H1 (cell line): ENCODE measurements around the gene PHEX. TPM values are rescaled to one million over a fixed set of nuclear protein-coding genes. Genes with fewer than 3 reads are reported as not detected.

Experiments
- CTCF ChIA-PET: fragments of 300-600 bp; sonication (Branson Sonifier 250); formaldehyde crosslinking; loops from one replicate; lab custom pipeline; 2021; ENCODE audit not compliant: partially characterized antibody; lab: Charles Lee
- POLR2A ChIA-PET: fragments of 300-600 bp; sonication (Branson Sonifier 250); formaldehyde crosslinking; loops from one replicate; lab custom pipeline; 2021; ENCODE audit warnings: inconsistent platforms; ENCODE audit not compliant: partially characterized antibody; lab: Charles Lee
- DNase-seq, 2 experiments: peaks; one replicate each; pipeline versions ENCODE4 v3.0.0 to v3.0.0-alpha.2; 2010 to 2022; ENCODE audit warnings: low spot score in 2 of 2, low read depth in 1 of 2, mixed read lengths in 1 of 2
- FAIRE-seq: peaks from 2 replicates; lab custom pipeline; 2011; peaks lifted over from hg19 to GRCh38; lab: Jason Lieb, UNC
- H2AFZ ChIP-seq: 2 replicates; pipeline ENCODE4 v1.8.1; 2012; ENCODE audit warnings: low read length, inconsistent platforms
- H2AK5ac ChIP-seq: 2 replicates; pipeline ENCODE4 v1.6.1; 2013; ENCODE audit warnings: low read depth, low read length
- H2BK120ac ChIP-seq: replicated peaks from 2 replicates; pipeline ENCODE3; 2013; ENCODE audit warnings: low read depth, low read length, inconsistent platforms
- H2BK12ac ChIP-seq: 2 replicates; pipeline ENCODE4 v1.6.1; 2013; ENCODE audit warnings: low read depth, low read length
- H2BK15ac ChIP-seq: 2 replicates; pipeline ENCODE4 v1.6.1; 2013; ENCODE audit warnings: low read length
- H2BK20ac ChIP-seq: 2 replicates; pipeline ENCODE4 v1.6.1; 2013; ENCODE audit warnings: low read length
- H2BK5ac ChIP-seq: 2 replicates; pipeline ENCODE4 v1.6.1; 2013; ENCODE audit warnings: low read depth, low read length
- H3K14ac ChIP-seq: 2 replicates; pipeline ENCODE4 v1.6.1; 2013; ENCODE audit warnings: inconsistent platforms; ENCODE audit not compliant: insufficient read length
- H3K18ac ChIP-seq: 2 replicates; pipeline ENCODE4 v1.6.1; 2013; ENCODE audit warnings: low read length; ENCODE audit errors: extremely low read depth
- H3K23ac ChIP-seq: 2 replicates; pipeline ENCODE4 v1.6.1; 2013; ENCODE audit warnings: inconsistent platforms; ENCODE audit not compliant: insufficient read length
- H3K23me2 ChIP-seq: 2 replicates; pipeline ENCODE4 v1.6.1; 2013; ENCODE audit warnings: low read depth, low read length
- H3K27ac ChIP-seq: 2 replicates; pipeline ENCODE4 v1.6.1; 2011; ENCODE audit warnings: low read depth, low read length, inconsistent platforms
- H3K27me3 ChIP-seq, 4 experiments: replicated peaks in 1 of 4; 1 replicate in 1 of 4; 2 replicates in 3 of 4; pipeline versions ENCODE4 v1.6.1 to v1.8.1; 2011 to 2013; ENCODE audit warnings: low read length in 3 of 4, mild to moderate bottlenecking in 3 of 4, inconsistent platforms in 2 of 4, mixed read lengths in 2 of 4, moderate library complexity in 1 of 4; ENCODE audit not compliant: control insufficient read depth in 3 of 4, insufficient read depth in 3 of 4; ENCODE audit errors: extremely low read depth in 1 of 4
- H3K36me3 ChIP-seq, 4 experiments: 2 replicates each; pipeline versions ENCODE4 v1.6.1 to v1.8.1; 2011 to 2013; ENCODE audit warnings: mild to moderate bottlenecking in 4 of 4, low read length in 3 of 4, moderate library complexity in 2 of 4, control low read depth in 1 of 4, inconsistent platforms in 1 of 4; ENCODE audit not compliant: insufficient read depth in 4 of 4, control insufficient read depth in 2 of 4
- H3K4ac ChIP-seq: replicated peaks from 2 replicates; pipeline ENCODE3; 2013; ENCODE audit warnings: low read length, low read depth, mixed read lengths, inconsistent platforms; ENCODE audit not compliant: insufficient read length
- H3K4me1 ChIP-seq, 4 experiments: replicated peaks in 1 of 4; 1 replicate in 1 of 4; 2 replicates in 3 of 4; pipeline versions ENCODE4 v1.6.1 to v1.8.1; 2011 to 2013; ENCODE audit warnings: low read length in 3 of 4, inconsistent platforms in 2 of 4, mixed read lengths in 1 of 4; ENCODE audit not compliant: insufficient read depth in 4 of 4, control insufficient read depth in 3 of 4
- H3K4me2 ChIP-seq, 2 experiments: 2 replicates each; pipeline versions ENCODE4 v1.6.1 to v1.8.1; 2011 to 2013; ENCODE audit warnings: low read depth in 2 of 2, low read length in 2 of 2, control low read depth in 1 of 2, inconsistent platforms in 1 of 2, mild to moderate bottlenecking in 1 of 2; ENCODE audit not compliant: insufficient read depth in 1 of 2
- H3K4me3 ChIP-seq, 4 experiments: fragments of 200-600, 300-600 bp in 1 of 4; sonication (generic), shearing (Covaris generic), sonication (Bioruptor Twin) in 1 of 4; 2 replicates each; pipeline versions ENCODE4 v1.5.1 to v1.8.1; 2011 to 2016; ENCODE audit warnings: low read length in 4 of 4, low read depth in 3 of 4, control low read depth in 2 of 4, inconsistent platforms in 2 of 4, mild to moderate bottlenecking in 2 of 4, mixed read lengths in 1 of 4, moderate library complexity in 1 of 4; ENCODE audit not compliant: insufficient read depth in 2 of 4; ENCODE audit errors: extremely low read depth in 1 of 4
- H3K56ac ChIP-seq: replicated peaks from 2 replicates; pipeline ENCODE3; 2013; ENCODE audit warnings: low read depth, mild to moderate bottlenecking, mixed read lengths, low read length, inconsistent platforms; ENCODE audit not compliant: insufficient read length
- H3K79me1 ChIP-seq: 2 replicates; pipeline ENCODE4 v1.6.1; 2013; ENCODE audit warnings: low read depth, low read length, control low read depth
- H3K79me2 ChIP-seq, 2 experiments: 2 replicates each; pipeline versions ENCODE4 v1.6.1 to v1.8.1; 2012 to 2013; ENCODE audit warnings: low read length in 2 of 2, mild to moderate bottlenecking in 2 of 2, inconsistent platforms in 1 of 2; ENCODE audit not compliant: insufficient read depth in 2 of 2, control insufficient read depth in 1 of 2
- H3K9ac ChIP-seq, 4 experiments: replicated peaks in 1 of 4; 1 replicate in 1 of 4; 2 replicates in 3 of 4; pipeline versions ENCODE4 v1.6.1 to v1.8.1; 2011 to 2013; ENCODE audit warnings: low read depth in 3 of 4, low read length in 3 of 4, control low read depth in 2 of 4, mild to moderate bottlenecking in 2 of 4, moderate library complexity in 2 of 4, inconsistent platforms in 1 of 4; ENCODE audit errors: extremely low read depth in 1 of 4
- H3K9me3 ChIP-seq, 2 experiments: 2 replicates each; pipeline versions ENCODE4 v1.6.1 to v1.8.1; 2012 to 2013; ENCODE audit warnings: mild to moderate bottlenecking in 2 of 2, moderate library complexity in 2 of 2, control low read depth in 1 of 2, inconsistent platforms in 1 of 2, low read depth in 1 of 2, low read length in 1 of 2, mixed read lengths in 1 of 2; ENCODE audit not compliant: insufficient read depth in 2 of 2
- H4K20me1 ChIP-seq, 2 experiments: replicated peaks in 1 of 2; 2 replicates each; pipeline versions ENCODE3 to v1.8.1; 2011 to 2013; ENCODE audit warnings: inconsistent platforms in 2 of 2, low read length in 2 of 2, mild to moderate bottlenecking in 1 of 2; ENCODE audit not compliant: insufficient read depth in 2 of 2, control insufficient read depth in 1 of 2
- H4K5ac ChIP-seq: 2 replicates; pipeline ENCODE4 v1.6.1; 2013; ENCODE audit warnings: low read length, low read depth, mixed read lengths, inconsistent platforms; ENCODE audit not compliant: insufficient read length
- H4K8ac ChIP-seq: 2 replicates; pipeline ENCODE4 v1.8.0; 2013; ENCODE audit warnings: mild to moderate bottlenecking, moderate library complexity, low read length, inconsistent platforms; ENCODE audit not compliant: insufficient read depth; ENCODE audit errors: extremely low read depth
- H4K91ac ChIP-seq: replicated peaks from 2 replicates; pipeline ENCODE3; 2013; ENCODE audit warnings: low read length, mixed read lengths, inconsistent platforms; ENCODE audit not compliant: insufficient read length
- CEBPB ChIP-seq: IDR thresholded peaks from 2 replicates; pipeline ENCODE4 v1.6.1; 2012; ENCODE audit warnings: low read depth, low read length
- EP300 ChIP-seq, 2 experiments: IDR thresholded peaks; 1 replicate in 1 of 2; 2 replicates in 1 of 2; pipeline ENCODE4 v1.6.1; 2011 to 2012; ENCODE audit warnings: low read depth in 2 of 2, low read length in 2 of 2, mild to moderate bottlenecking in 2 of 2, borderline replicate concordance in 1 of 2, inconsistent platforms in 1 of 2, moderate library complexity in 1 of 2
- HDAC6 ChIP-seq: IDR thresholded peaks from one replicate; pipeline ENCODE4 v1.7.1; 2012; ENCODE audit warnings: low read depth, mild to moderate bottlenecking, inconsistent platforms, low read length, moderate library complexity
- JUND ChIP-seq: IDR thresholded peaks from 2 replicates; pipeline ENCODE4 v1.6.1; 2011; ENCODE audit warnings: mild to moderate bottlenecking, improper control_type of control experiment, low read length
- KDM1A ChIP-seq: fragments of 200-600, 300-600 bp; sonication (generic); IDR thresholded peaks from 2 replicates; pipeline ENCODE4 v1.7.1; 2016; ENCODE audit warnings: mild to moderate bottlenecking, low read length, borderline replicate concordance
- POLR2AphosphoS5 ChIP-seq: IDR thresholded peaks from 2 replicates; pipeline ENCODE4 v1.6.1; 2011; ENCODE audit warnings: low read depth, low read length
- SP4 ChIP-seq: IDR thresholded peaks from 2 replicates; pipeline ENCODE4 v1.6.1; 2012; ENCODE audit warnings: low read length, inconsistent platforms
- TAF1 ChIP-seq: IDR thresholded peaks from 2 replicates; pipeline ENCODE4 v1.6.1; 2011; ENCODE audit warnings: mild to moderate bottlenecking, low read depth, low read length
- TAF7 ChIP-seq: optimal IDR thresholded peaks from 2 replicates; pipeline ENCODE3; 2011; ENCODE audit warnings: low read depth, mild to moderate bottlenecking, inconsistent platforms, low read length, moderate library complexity, borderline replicate concordance
- TEAD4 ChIP-seq: IDR thresholded peaks from 2 replicates; pipeline ENCODE4 v1.6.1; 2012; ENCODE audit warnings: low read depth, low read length, inconsistent platforms, mixed read lengths
- WGBS, 2 experiments: shearing (Covaris generic) in 1 of 2; methylation state at CpG; one replicate each; pipeline versions ENCODE4 v1.1.6 to v1.1.7; 2013 to 2015; ENCODE audit warnings: low lambda C conversion rate in 2 of 2, mixed read lengths in 2 of 2, inconsistent platforms in 1 of 2, low coverage in 1 of 2, missing lambda C conversion rate in 1 of 2; ENCODE audit not compliant: insufficient replicate concordance in 2 of 2, insufficient coverage in 1 of 2, insufficient read length in 1 of 2; ENCODE audit errors: extremely low coverage in 1 of 2, missing lambda C conversion rate in 1 of 2; 5-methylcytosine and 5-hydroxymethylcytosine counted together
- polyA plus RNA-seq, 7 experiments: library from polyadenylated mRNA; depleted of rRNA in 3 of 7; stranded (reverse) in 5 of 7; unstranded in 2 of 7; fragments of >200 nt in 5 of 7; fragments of 200-250 nt in 2 of 7; gene quantifications; 1 replicate in 5 of 7; 2 replicates in 1 of 7; 4 replicates in 1 of 7; pipeline versions ENCODE4 v1.2.1 to v1.2.3, GENCODE V29; 2011 to 2013; ENCODE audit warnings: missing spikeins in 2 of 7, mixed read lengths in 2 of 7
- total RNA-seq: library from RNA; stranded (reverse); fragmentation: NEBNext Ultra II Directional; extraction: Animal tissue kit (Norgen Biotek cat#: 25700); gene quantifications from 2 replicates; pipeline ENCODE4 v1.2.1, GENCODE V29; 2021

Gene PHEX
- total and polyA plus RNA-seq, 2 of the 8 experiments (the other 6 are each of a cell fraction or from before 2014, with no cell fraction given): 0.03 to 0.11 TPM

DNA sequence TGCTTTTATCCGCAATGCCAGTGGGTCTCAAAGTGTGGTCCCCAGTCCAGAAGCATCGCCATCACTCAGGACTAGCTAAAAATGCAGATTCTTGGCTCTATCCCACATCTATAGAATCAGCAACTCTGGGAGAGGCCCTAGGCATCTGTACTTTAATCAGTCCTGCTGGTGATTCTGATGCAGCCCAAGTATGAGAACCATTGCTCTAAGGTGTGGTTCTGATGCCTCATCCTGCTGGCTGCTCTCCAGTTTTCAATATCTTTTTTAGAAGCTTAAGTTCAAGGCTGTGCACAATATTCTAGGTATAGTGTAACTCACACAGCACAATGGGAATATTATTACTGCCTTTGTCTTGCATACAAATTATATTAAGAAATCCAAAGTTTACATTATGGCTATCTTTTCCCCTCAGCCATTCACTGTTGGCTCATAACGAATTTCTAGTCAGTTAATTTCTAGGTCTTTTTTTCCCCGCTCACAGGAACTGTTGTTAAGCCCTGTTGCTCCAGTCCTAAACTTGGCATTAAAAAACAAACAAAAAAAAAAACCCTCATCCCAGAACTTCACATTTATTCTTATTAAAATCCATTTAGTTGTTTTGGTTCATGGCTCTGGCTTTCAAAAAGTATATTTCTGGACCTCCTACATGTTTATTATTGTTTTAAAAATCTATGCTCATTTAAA, 109.1 kb downstream of the PHEX start:
- no peak overlapping the region for H2AFZ ChIP-seq
- H3K9me3 ChIP-seq: no peaks in the 10 kb centered on the region
- no peak overlapping the region for H4K91ac ChIP-seq
- no peak overlapping the region for H2BK12ac ChIP-seq
- H2BK5ac ChIP-seq: no peak overlapping the region
- H3K9ac ChIP-seq: no peak overlapping the region
- H3K18ac ChIP-seq: no peak overlapping the region
- H3K56ac ChIP-seq: no peak overlapping the region
- no peaks in the 10 kb centered on the region for H4K20me1 ChIP-seq
- no peak overlapping the region for H4K5ac ChIP-seq
- H3K79me2 ChIP-seq: no peaks in the 10 kb centered on the region
- no peak overlapping the region for H2AK5ac ChIP-seq
- no peak overlapping the region for H3K4me2 ChIP-seq
- no peaks in the 10 kb centered on the region for H3K79me1 ChIP-seq
- no peak overlapping the region for H3K27ac ChIP-seq
- no peaks in the 10 kb centered on the region for H3K23me2 ChIP-seq
- H4K8ac ChIP-seq: no peak overlapping the region
- no peak overlapping the region for H2BK20ac ChIP-seq
- POLR2A ChIA-PET: no interaction called here
- 93% methylated on average over 4 of the region's 4 CpGs; no CpG with 5 or more reads in 1 of the 2 experiments for WGBS, 2 experiments
- no peak overlapping the region for H3K4me3 ChIP-seq
- peak; percentile 7 for FAIRE-seq
- no peak overlapping the region for H2BK15ac ChIP-seq
- CTCF ChIA-PET: interaction anchor here (0.6 kb wide), 1 partner anchor 106 kb away, joined by 3 read pairs; no protein-coding TSS in a partner anchor
- DNase-seq: no peak
- no peak overlapping the region for H3K23ac ChIP-seq
- H3K36me3 ChIP-seq: no peaks in the 10 kb centered on the region
- H3K4me1 ChIP-seq: peaks cover 0 to 3% (median 0%) of the 10 kb centered on the region in 4 experiments; a peak in 1 of 7 replicates
- no peak overlapping the region for H2BK120ac ChIP-seq
- no peak overlapping the region for H3K14ac ChIP-seq
- no peaks in the 10 kb centered on the region for H3K27me3 ChIP-seq
- no peak overlapping the region for H3K4ac ChIP-seq
- TF ChIP-seq JUND (no peak), POLR2AphosphoS5 (no peak), TAF1 (no peak), TAF7 (no peak), EP300 (IDR thresholded peaks at IDR 0.05; ENCODE audit: borderline replicate concordance in 1 of 2, low read depth in 2 of 2, low read length in 2 of 2) (no peak), TEAD4 (no peak), HDAC6 (no peak), KDM1A (no peak), CEBPB (no peak), SP4 (no peak)
